Measurements from ENCODE around the gene PDP2.
"Not testable (repeated sequence)": the region's sequence is repeated elsewhere in the genome, so short reads cannot be mapped to it uniquely, and the experiment has no call there.

Gene PDP2

GRCh38 chr16:66921729-66922450, 41.6 kb downstream of the PDP2 start:
- no peak for DNase-seq

- no peak for DNase-seq
Measured at GRCh38 chr16:66923247-66923731, 43.0 kb downstream of the PDP2 start.

- DNase-seq = no peak
Measured at GRCh38 chr16:66923866-66924265, 43.6 kb downstream of the PDP2 start.

GRCh38 chr16:66924527-66925321, 44.4 kb downstream of the PDP2 start:
- DNase-seq = no peak

- DNase-seq = no peak
Measured at GRCh38 chr16:66925322-66925840, 45.1 kb downstream of the PDP2 start, which contains the start of gene RRAD. RRAD (minus strand) TSS chr16:66925535; CDS start chr16:66925179, 356 bp downstream.

GRCh38 chr16:66926171-66926947, 46.0 kb downstream of the PDP2 start:
- no peak for DNase-seq

GRCh38 chr16:66926961-66927436, 46.7 kb downstream of the PDP2 start:
- DNase-seq = no peak

- DNase-seq = no peak
Measured at GRCh38 chr16:66927918-66928649, 47.8 kb downstream of the PDP2 start.

GRCh38 chr16:66928702-66929388, 48.5 kb downstream of the PDP2 start:
- no peak for DNase-seq

GRCh38 chr16:66930189-66930588, 49.9 kb downstream of the PDP2 start:
- no peak for DNase-seq

GRCh38 chr16:66931665-66932064, 51.4 kb downstream of the PDP2 start:
- DNase-seq = no peak

GRCh38 chr16:66932076-66932475, 51.8 kb downstream of the PDP2 start:
- DNase-seq = no peak

GRCh38 chr16:66933776-66934137, 53.4 kb downstream of the PDP2 start:
- no peak for DNase-seq

GRCh38 chr16:66934138-66934838, 54.0 kb downstream of the PDP2 start, which contains the start of gene CIAO2B:
CIAO2B (minus strand) TSS chr16:66934402; CDS start chr16:66934364, 38 bp downstream.
- DNase-seq = peak; percentile 91

GRCh38 chr16:66934839-66935313, 54.6 kb downstream of the PDP2 start:
- not testable (repeated sequence) for DNase-seq

GRCh38 chr16:66935314-66936011, 55.1 kb downstream of the PDP2 start, which contains the start of gene CES2:
CES2 (plus strand) TSS chr16:66935516; CDS start chr16:66935636, 120 bp downstream.
- DNase-seq = no peak

GRCh38 chr16:66936462-66936861, 56.1 kb downstream of the PDP2 start:
- DNase-seq = no peak

- DNase-seq = no peak
Measured at GRCh38 chr16:66936889-66937554, 56.7 kb downstream of the PDP2 start.

GRCh38 chr16:66937725-66938337, 57.5 kb downstream of the PDP2 start:
- peak; percentile 0 for DNase-seq

Measured in left hindlimb (tissue), 1 donor.